Psoas muscle (tissue), 8 donors: ENCODE results near the gene SMAD2. TPM values are rescaled to one million over a fixed set of nuclear protein-coding genes. Genes with fewer than 3 reads are reported as not detected.

ENCODE experiments used
- ATAC-seq, 4 donors: fragments of 200-7000 bp; cut with Tn5 transposase; one replicate each; pipeline ENCODE4 v1.9.1; 2020; ENCODE audit warnings: moderate library complexity in 3 of 4, mild to moderate bottlenecking in 2 of 4
- DNase-seq, 2 donors: peaks; one replicate each; pipeline ENCODE4 v3.0.0-alpha.2; 2020
- H3K27ac ChIP-seq: fragments of 200-600 bp; one replicate; pipeline ENCODE4 v1.8.0; 2022
- H3K27me3 ChIP-seq, 3 donors: fragments of 200-600 bp in 1 of 3; one replicate each; pipeline versions ENCODE4 v1.6.1 to v1.8.0; 2013 to 2022; ENCODE audit warnings: low read length in 2 of 3, mild to moderate bottlenecking in 2 of 3, moderate library complexity in 1 of 3; ENCODE audit not compliant: insufficient read depth in 3 of 3
- H3K36me3 ChIP-seq, 2 donors: fragments of 200-600 bp in 1 of 2; one replicate each; pipeline versions ENCODE4 v1.6.1 to v1.8.0; 2013 to 2022; ENCODE audit warnings: low read depth in 1 of 2, mild to moderate bottlenecking in 1 of 2, moderate library complexity in 1 of 2; ENCODE audit not compliant: insufficient read depth in 1 of 2
- H3K4me1 ChIP-seq: fragments of 200-600 bp; one replicate; pipeline ENCODE4 v1.8.0; 2022
- H3K4me3 ChIP-seq: fragments of 200-600 bp; one replicate; pipeline ENCODE4 v1.8.0; 2022; ENCODE audit warnings: mild to moderate bottlenecking
- H3K9me3 ChIP-seq: fragments of 200-600 bp; one replicate; pipeline ENCODE4 v1.8.0; 2022
- WGBS, 3 donors: extraction: QIAGEN DNeasy Blood & Tissue Kit; methylation state at CpG; one replicate each; pipeline versions ENCODE4 v1.1.6 to v1.1.7; 2013; 5-methylcytosine and 5-hydroxymethylcytosine counted together
- intact Hi-C, 2 donors: fragments of 100-400 bp; cut with DNase I; formaldehyde crosslinking; loops; one replicate each; pipeline versions ENCODE4 v1.11.0 to v1.14.2; 2022
- polyA plus RNA-seq, 3 donors: library from polyadenylated mRNA; stranded (reverse); fragments of 200-250 nt; gene quantifications; one replicate each; pipeline ENCODE4 v1.2.3, GENCODE V29; 2013
- total RNA-seq, 4 donors: library from RNA; stranded (reverse); fragmentation: NEBNext Ultra II Directional in 2 of 4; extraction: Animal tissue kit (Norgen Biotek cat#: 25700) in 2 of 4; gene quantifications; one replicate each; pipeline versions ENCODE4 v1.2.1 to v1.2.4, GENCODE V29; 2021 to 2023
- TF ChIP-seq, protein P1 (sequence below): fragments of 200-600 bp; IDR thresholded peaks from one replicate; pipeline ENCODE4 v1.8.0; 2022; ENCODE audit warnings: antibody characterized with exemption
- donor health status: healthy with polysubstance abuse.
- donor health status: DM: no; HTN: no; CAD: no; lungs with moderate emphysema.
- donor health status: Bipolar disorder and iron deficiency.
- donor health status: healthy.
- donor health status: DM: yes; HTN: yes; CAD: no.
- donor health status: DM: no; HTN: no; CAD: no.
- donor health status: DM: no; HTN: no; CAD: no.
- donor health status: DM: yes; HTN: yes; CAD: no.

The SMAD2 gene
- total and polyA plus RNA-seq, 7 donors, result 28.3 to 76.4 (median 60.1) TPM

DNA sequence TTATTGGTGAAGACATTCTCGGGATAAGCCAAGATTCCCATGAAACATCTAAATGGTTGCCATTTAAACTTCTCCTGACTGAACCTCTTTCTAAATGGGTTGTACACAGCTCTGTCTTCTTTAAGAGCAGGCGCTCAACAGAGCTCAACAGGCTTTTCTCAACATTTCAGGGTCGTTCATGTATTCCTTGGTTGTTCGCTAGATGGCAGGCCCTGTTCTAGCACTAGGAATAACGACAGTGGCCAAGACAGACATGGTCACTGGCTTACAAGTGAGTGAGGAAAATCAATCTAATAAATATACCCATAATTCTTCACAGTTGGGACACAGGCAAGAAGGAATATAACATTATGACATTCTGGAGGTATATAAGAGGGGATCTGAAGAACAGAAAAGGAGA is 154.5 kb downstream of the SMAD2 start:
- DNase-seq, result no peak
- 58 to 74% (median 70%) methylated on average over 5 of the region's 5 CpGs for WGBS, 3 donors

DNA sequence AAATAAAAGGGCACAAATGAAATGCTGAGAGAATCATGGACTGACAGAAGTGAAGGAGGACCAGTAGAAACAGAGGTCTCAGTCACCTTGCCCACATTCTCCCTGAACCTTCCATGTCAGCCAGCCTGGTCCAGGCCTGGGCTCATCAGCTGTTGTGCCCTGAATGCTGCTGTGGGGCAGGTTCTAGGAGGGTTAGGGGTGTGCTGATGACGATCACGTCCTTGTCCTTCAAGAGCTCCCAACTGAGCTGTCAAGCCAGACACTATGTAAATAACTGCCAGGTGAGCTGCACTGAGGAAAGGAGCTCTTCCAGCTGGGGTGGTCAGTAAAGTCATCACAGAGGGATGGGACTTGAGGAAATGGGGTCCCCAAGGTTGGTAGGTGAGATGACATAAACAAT is 156.5 kb downstream of the SMAD2 start:
- H3K27ac ChIP-seq, result no peak overlapping the region
- H3K9me3 ChIP-seq, result no peaks in the 10 kb centered on the region
- no peaks in the 10 kb centered on the region for H3K27me3 ChIP-seq
- intact Hi-C loops, result loop anchor here (2.0 to 10.0 kb wide), 4 partner anchors 153 to 671 kb away; no protein-coding TSS in a partner anchor
- DNase-seq (no peak), ATAC-seq (no peak)
- no peaks in the 10 kb centered on the region for H3K36me3 ChIP-seq
- no peak overlapping the region for H3K4me3 ChIP-seq
- no peaks in the 10 kb centered on the region for H3K4me1 ChIP-seq
- TF ChIP-seq, protein P1, sequence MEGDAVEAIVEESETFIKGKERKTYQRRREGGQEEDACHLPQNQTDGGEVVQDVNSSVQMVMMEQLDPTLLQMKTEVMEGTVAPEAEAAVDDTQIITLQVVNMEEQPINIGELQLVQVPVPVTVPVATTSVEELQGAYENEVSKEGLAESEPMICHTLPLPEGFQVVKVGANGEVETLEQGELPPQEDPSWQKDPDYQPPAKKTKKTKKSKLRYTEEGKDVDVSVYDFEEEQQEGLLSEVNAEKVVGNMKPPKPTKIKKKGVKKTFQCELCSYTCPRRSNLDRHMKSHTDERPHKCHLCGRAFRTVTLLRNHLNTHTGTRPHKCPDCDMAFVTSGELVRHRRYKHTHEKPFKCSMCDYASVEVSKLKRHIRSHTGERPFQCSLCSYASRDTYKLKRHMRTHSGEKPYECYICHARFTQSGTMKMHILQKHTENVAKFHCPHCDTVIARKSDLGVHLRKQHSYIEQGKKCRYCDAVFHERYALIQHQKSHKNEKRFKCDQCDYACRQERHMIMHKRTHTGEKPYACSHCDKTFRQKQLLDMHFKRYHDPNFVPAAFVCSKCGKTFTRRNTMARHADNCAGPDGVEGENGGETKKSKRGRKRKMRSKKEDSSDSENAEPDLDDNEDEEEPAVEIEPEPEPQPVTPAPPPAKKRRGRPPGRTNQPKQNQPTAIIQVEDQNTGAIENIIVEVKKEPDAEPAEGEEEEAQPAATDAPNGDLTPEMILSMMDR, result no peak
- WGBS, 3 donors, result 68 to 82% (median 80%) methylated on average over 2 of the region's 2 CpGs

More for the DNA sequence above, 154.5 kb downstream of the SMAD2 start:
- intact Hi-C loops, result loop anchor here in 1 of 2 donors (10.0 kb wide), 1 partner anchor 669 kb away; no protein-coding TSS in a partner anchor
- ATAC-seq, result no peak
- Histone ChIP-seq H3K9me3 (no peaks in the 10 kb centered on the region), H3K4me1 (no peaks in the 10 kb centered on the region), H3K27ac (no peak overlapping the region), H3K27me3 (no peaks in the 10 kb centered on the region), H3K4me3 (no peak overlapping the region), H3K36me3 (no peaks in the 10 kb centered on the region)
- TF ChIP-seq, protein P1, result peak; percentile 14

DNA sequence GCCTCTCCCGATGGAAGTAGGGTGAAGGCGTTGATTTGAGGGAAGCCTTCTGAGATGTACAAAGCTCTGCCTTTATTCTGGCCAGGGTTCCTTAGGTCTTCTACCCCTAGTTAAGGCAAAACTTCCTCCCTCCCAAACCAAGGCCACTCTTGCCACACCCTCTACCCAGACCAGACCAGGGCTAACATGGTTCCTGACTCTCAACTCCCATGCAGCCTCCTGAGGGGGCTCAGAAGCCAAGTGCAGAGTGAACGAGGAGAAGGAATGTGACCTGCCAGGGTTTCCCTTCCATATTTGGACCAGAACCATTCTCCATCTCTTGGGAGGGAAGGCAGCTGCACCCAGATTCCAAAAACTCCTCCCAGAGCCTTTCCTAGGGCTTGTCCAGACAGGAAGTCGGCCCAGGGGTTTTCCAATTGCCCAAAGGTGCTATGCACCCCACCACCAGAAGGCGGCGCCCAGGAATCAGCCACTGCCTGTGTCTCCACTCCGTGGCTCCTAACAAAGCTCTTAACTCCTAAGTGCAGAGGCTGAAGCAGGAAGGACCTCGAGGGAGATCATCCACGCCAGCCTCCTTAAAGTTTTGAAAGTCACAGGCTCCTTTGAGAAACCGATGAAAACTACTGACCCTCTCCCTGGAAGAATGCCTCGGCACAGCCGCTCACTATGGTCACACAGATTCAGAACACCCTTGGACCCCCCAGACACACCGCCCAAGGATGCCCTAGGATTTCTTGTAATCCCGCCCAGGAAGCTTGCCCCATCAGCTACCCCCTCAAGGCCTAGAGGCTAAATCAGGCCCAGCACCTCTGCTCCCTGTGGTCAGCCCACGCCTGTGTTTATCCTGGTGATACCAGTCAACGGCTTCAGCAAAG is 157.8 kb downstream of the SMAD2 start:
- Histone ChIP-seq H3K36me3 (no peaks in the 10 kb centered on the region), H3K27ac (no peak overlapping the region), H3K4me3 (no peak overlapping the region), H3K9me3 (no peaks in the 10 kb centered on the region), H3K4me1 (no peaks in the 10 kb centered on the region), H3K27me3 (no peaks in the 10 kb centered on the region)
- ATAC-seq, result peak; percentile 74 to 85 (median 80)
- DNase-seq, result peak; percentile 43 to 65
- WGBS, 3 donors, result 60 to 65% (median 63%) methylated on average over 16 of the region's 16 CpGs
- intact Hi-C loops, result loop anchor here (2.0 to 10.0 kb wide), 4 partner anchors 155 to 672 kb away; no protein-coding TSS in a partner anchor
- TF ChIP-seq, protein P1, result peak; percentile 75

DNA sequence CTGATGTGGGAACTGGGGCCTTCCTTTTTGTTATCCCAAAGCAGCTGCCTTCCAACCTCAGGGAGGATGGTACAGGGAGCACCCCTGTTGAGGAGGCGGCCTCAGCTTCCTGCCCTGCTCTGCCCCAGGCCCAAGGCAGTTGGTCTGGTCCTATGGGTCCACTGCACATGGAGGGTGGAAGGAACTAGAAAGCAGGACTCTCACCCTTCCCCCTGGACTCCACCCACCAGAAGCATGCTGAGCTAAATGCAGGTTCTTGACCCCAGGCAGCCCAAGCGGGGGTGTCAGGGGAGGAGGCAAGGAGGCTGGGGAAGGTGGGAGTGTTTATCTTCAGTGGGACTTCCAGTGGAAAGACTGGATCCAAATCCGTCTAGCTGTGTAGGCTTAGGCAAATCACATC is 158.5 kb downstream of the SMAD2 start:
- no peak for ATAC-seq
- Histone ChIP-seq H3K4me1 (no peaks in the 10 kb centered on the region), H3K9me3 (no peaks in the 10 kb centered on the region), H3K4me3 (no peak overlapping the region), H3K27me3 (no peaks in the 10 kb centered on the region), H3K27ac (no peak overlapping the region), H3K36me3 (no peaks in the 10 kb centered on the region)
- TF ChIP-seq, protein P1, result no peak
- DNase-seq, result no peak
- WGBS, 3 donors, result 53 to 61% (median 57%) methylated on average over 3 of the region's 3 CpGs
- intact Hi-C loops, result loop anchor here (2.0 to 10.0 kb wide), 4 partner anchors 155 to 673 kb away; no protein-coding TSS in a partner anchor
